ENCODE data around the gene SP140.

DNA sequence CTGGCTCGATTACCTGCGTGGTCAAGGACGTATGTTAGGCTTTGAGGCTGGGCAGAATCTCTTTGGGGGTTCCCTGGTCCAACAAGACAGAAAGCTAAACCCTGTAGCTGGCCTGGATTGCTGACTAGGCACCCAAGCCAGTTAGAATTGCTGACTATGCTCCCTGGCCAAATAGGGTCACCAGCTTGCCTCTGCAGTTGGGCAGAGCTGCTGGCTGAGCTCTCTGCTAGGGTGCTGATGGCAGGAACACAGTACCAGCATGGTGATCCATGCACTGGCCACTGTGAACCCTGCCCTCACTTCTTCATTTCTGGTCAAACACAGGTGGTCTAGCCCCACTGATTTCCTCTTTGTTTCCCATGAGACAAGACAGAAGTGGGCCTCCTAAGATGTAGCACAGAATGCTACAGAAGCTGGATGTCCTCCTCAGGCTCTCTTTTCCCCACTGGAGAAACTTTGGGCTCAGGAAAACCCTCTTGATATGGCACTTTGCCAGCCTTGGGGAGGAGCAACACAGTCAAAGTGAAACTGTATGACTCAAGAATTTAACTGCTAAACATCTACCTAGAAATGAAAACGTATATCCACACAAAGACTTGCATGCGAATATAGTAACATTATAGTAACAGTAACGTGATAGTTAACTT, 122.2 kb downstream of the SP140 start:
- TF ChIP-seq, protein P1, sequence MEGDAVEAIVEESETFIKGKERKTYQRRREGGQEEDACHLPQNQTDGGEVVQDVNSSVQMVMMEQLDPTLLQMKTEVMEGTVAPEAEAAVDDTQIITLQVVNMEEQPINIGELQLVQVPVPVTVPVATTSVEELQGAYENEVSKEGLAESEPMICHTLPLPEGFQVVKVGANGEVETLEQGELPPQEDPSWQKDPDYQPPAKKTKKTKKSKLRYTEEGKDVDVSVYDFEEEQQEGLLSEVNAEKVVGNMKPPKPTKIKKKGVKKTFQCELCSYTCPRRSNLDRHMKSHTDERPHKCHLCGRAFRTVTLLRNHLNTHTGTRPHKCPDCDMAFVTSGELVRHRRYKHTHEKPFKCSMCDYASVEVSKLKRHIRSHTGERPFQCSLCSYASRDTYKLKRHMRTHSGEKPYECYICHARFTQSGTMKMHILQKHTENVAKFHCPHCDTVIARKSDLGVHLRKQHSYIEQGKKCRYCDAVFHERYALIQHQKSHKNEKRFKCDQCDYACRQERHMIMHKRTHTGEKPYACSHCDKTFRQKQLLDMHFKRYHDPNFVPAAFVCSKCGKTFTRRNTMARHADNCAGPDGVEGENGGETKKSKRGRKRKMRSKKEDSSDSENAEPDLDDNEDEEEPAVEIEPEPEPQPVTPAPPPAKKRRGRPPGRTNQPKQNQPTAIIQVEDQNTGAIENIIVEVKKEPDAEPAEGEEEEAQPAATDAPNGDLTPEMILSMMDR (IDR thresholded peaks at IDR 0.05) = no peak
- no peak for TF ChIP-seq POLR2A (IDR thresholded peaks at IDR 0.05)
